Neural cell (in vitro differentiated cells): ENCODE measurements around the gene LATS2.

ENCODE experiments used
- EP300 ChIP-seq: fragments of 450-650 bp; conservative IDR thresholded peaks from 2 replicates; pipeline ENCODE4 v1.6.1; 2014; ENCODE audit warnings: antibody characterized with exemption, mild to moderate bottlenecking, moderate library complexity; ENCODE audit not compliant: poor library complexity, severe bottlenecking
- EZH2 ChIP-seq: fragments of 200-600, 300-800 bp; shearing (Covaris generic), sonication (generic); IDR thresholded peaks from 2 replicates; pipeline ENCODE4 v1.6.1; 2014; ENCODE audit warnings: antibody characterized with exemption, low read length, borderline replicate concordance, mild to moderate bottlenecking; ENCODE audit not compliant: insufficient read depth, poor library complexity, severe bottlenecking
- MXI1 ChIP-seq: fragments of 450-650 bp; conservative IDR thresholded peaks from 2 replicates; pipeline ENCODE4 v1.6.1; 2014; ENCODE audit warnings: antibody characterized with exemption, mild to moderate bottlenecking; ENCODE audit not compliant: poor library complexity, severe bottlenecking
- POLR2AphosphoS5 ChIP-seq: IDR thresholded peaks from 2 replicates; pipeline ENCODE4 v1.6.1; 2012
- RAD21 ChIP-seq: fragments of 450-650 bp; conservative IDR thresholded peaks from 2 replicates; pipeline ENCODE4 v1.6.1; 2014; ENCODE audit warnings: antibody characterized with exemption, mild to moderate bottlenecking, moderate library complexity
- SMC3 ChIP-seq: fragments of 450-650 bp; conservative IDR thresholded peaks from 2 replicates; pipeline ENCODE4 v1.6.1; 2014; ENCODE audit warnings: antibody characterized with exemption, mild to moderate bottlenecking, moderate library complexity; ENCODE audit not compliant: poor library complexity
- TAF1 ChIP-seq: IDR thresholded peaks from 2 replicates; pipeline ENCODE4 v1.6.1; 2012; ENCODE audit warnings: low read depth
- TF ChIP-seq, protein P1 (sequence below): fragments of 450-650 bp; IDR thresholded peaks from 2 replicates; pipeline ENCODE4 v1.5.1; 2014; ENCODE audit warnings: antibody characterized with exemption, mild to moderate bottlenecking, moderate library complexity; ENCODE audit not compliant: poor library complexity, severe bottlenecking
- TF ChIP-seq, protein P2 (sequence below): IDR thresholded peaks from 2 replicates; pipeline ENCODE4 v1.6.1; 2012; ENCODE audit warnings: borderline replicate concordance

DNA sequence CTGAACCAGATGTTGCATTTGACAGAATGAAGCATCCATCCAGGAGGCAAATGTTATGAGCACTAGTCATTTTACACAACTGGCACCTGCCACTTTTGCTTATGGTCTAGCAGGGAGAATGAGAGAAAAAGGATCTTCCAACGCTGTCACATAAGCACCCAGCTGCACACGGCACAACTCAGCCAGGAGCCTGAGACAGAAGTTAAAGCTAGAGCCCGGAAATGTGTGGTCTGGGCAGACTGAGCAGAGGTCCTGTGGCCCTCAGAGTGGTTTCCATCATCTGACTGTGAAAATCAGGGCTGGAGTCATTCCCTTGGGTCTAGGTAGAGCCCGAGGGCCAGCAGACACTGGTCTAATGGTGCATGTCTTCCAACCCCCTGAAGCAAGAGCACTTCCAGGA is 80.5 kb downstream of the LATS2 start:
- no peak for TF ChIP-seq EZH2
- TF ChIP-seq, protein P1, sequence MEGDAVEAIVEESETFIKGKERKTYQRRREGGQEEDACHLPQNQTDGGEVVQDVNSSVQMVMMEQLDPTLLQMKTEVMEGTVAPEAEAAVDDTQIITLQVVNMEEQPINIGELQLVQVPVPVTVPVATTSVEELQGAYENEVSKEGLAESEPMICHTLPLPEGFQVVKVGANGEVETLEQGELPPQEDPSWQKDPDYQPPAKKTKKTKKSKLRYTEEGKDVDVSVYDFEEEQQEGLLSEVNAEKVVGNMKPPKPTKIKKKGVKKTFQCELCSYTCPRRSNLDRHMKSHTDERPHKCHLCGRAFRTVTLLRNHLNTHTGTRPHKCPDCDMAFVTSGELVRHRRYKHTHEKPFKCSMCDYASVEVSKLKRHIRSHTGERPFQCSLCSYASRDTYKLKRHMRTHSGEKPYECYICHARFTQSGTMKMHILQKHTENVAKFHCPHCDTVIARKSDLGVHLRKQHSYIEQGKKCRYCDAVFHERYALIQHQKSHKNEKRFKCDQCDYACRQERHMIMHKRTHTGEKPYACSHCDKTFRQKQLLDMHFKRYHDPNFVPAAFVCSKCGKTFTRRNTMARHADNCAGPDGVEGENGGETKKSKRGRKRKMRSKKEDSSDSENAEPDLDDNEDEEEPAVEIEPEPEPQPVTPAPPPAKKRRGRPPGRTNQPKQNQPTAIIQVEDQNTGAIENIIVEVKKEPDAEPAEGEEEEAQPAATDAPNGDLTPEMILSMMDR, result no peak
- no peak for TF ChIP-seq TAF1
- no peak for TF ChIP-seq POLR2AphosphoS5
- TF ChIP-seq EP300, result no peak
- TF ChIP-seq MXI1, result no peak
- no peak for TF ChIP-seq RAD21
- TF ChIP-seq, protein P2, sequence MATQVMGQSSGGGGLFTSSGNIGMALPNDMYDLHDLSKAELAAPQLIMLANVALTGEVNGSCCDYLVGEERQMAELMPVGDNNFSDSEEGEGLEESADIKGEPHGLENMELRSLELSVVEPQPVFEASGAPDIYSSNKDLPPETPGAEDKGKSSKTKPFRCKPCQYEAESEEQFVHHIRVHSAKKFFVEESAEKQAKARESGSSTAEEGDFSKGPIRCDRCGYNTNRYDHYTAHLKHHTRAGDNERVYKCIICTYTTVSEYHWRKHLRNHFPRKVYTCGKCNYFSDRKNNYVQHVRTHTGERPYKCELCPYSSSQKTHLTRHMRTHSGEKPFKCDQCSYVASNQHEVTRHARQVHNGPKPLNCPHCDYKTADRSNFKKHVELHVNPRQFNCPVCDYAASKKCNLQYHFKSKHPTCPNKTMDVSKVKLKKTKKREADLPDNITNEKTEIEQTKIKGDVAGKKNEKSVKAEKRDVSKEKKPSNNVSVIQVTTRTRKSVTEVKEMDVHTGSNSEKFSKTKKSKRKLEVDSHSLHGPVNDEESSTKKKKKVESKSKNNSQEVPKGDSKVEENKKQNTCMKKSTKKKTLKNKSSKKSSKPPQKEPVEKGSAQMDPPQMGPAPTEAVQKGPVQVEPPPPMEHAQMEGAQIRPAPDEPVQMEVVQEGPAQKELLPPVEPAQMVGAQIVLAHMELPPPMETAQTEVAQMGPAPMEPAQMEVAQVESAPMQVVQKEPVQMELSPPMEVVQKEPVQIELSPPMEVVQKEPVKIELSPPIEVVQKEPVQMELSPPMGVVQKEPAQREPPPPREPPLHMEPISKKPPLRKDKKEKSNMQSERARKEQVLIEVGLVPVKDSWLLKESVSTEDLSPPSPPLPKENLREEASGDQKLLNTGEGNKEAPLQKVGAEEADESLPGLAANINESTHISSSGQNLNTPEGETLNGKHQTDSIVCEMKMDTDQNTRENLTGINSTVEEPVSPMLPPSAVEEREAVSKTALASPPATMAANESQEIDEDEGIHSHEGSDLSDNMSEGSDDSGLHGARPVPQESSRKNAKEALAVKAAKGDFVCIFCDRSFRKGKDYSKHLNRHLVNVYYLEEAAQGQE, result no peak
- TF ChIP-seq SMC3, result no peak
